Epithelial cell of esophagus (primary cell): ENCODE data around the gene HNF4A.

Experiments used
- DNase-seq: peaks from one replicate; pipeline ENCODE4 v3.0.0; 2010; ENCODE audit warnings: low read depth
- H3K4me3 ChIP-seq: 2 replicates; pipeline ENCODE4 v1.5.1; 2011; ENCODE audit warnings: mild to moderate bottlenecking, low read length, control low read depth
- TF ChIP-seq, protein P1 (sequence below): IDR thresholded peaks from 2 replicates; pipeline ENCODE4 v1.5.1; 2011; ENCODE audit warnings: low read depth, mild to moderate bottlenecking, low read length, control low read depth, inconsistent platforms; ENCODE audit not compliant: insufficient read depth; ENCODE audit errors: missing control alignments

HNF4A gene

DNA sequence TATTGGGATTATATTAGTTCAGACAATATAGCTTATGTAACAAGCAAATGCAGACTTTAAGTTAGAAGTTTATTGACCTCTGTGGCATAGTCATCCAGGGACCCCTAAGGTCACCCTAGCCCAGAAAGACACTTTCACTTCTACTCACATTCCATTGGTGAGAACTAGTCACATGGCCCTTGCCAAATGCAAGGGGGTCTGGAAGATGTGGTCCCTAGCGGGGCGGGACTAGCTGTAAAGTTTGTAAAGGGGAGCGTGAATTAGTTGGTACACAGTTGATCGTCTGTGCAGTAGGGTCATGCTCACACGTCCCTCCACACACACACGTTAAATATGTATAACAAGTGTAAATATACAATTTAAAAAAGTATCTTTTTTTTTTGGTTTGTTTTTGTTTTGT lies 9.3 kb downstream of the HNF4A start:
- no peak overlapping the region for H3K4me3 ChIP-seq
- TF ChIP-seq, protein P1, sequence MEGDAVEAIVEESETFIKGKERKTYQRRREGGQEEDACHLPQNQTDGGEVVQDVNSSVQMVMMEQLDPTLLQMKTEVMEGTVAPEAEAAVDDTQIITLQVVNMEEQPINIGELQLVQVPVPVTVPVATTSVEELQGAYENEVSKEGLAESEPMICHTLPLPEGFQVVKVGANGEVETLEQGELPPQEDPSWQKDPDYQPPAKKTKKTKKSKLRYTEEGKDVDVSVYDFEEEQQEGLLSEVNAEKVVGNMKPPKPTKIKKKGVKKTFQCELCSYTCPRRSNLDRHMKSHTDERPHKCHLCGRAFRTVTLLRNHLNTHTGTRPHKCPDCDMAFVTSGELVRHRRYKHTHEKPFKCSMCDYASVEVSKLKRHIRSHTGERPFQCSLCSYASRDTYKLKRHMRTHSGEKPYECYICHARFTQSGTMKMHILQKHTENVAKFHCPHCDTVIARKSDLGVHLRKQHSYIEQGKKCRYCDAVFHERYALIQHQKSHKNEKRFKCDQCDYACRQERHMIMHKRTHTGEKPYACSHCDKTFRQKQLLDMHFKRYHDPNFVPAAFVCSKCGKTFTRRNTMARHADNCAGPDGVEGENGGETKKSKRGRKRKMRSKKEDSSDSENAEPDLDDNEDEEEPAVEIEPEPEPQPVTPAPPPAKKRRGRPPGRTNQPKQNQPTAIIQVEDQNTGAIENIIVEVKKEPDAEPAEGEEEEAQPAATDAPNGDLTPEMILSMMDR, result no peak
- DNase-seq, result no peak

DNA sequence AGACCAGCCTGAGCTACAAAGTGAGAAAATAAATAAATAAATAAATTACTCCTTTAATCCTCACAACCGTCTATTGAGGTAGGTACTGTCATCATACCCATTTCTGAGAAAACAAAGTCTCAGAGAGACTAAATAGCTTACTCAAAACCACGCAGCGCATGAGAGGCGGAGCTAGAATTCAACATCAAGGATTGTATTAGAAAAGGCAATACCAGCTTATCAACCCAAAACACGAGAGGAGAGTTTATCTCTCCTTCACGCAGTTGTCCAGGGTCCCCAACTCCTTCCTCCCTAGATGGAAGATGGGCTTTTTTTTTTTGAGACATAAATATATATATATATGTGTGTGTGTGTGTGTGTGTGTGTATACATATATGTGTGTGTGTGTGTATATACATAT lies 12.2 kb downstream of the HNF4A start:
- no peak for DNase-seq
- TF ChIP-seq, protein P1, result no peak
- no peak overlapping the region for H3K4me3 ChIP-seq

DNA sequence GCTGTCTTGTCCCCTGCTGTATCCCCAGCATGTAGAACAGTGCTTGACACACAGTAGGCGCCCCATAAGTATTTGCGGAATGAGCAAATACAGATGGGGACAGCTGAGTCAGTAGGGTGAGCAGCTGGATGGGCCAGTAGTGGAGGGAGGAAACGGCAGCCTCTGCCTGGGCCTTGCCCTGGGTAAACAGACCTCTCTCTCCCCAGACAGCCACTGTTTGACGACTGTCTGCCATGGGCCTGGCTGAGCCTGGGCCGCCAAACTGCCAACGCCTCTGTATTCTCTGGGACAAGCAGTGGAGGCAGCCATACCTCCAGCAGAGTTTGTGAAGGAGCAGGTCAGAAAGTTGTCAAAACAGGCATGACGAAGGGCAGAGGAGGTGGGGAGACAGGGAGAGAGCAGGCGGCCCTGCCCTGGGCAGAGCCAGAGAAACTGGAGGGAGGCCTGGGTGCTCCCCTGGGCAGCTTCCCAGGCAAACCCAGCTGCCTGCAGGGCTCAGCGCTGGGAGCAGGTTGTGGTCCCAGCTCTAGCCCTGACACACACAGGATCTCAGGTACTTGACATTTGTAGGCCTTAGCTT lies 15.2 kb downstream of the HNF4A start:
- no peak overlapping the region for H3K4me3 ChIP-seq
- peak; percentile 24 for DNase-seq
- TF ChIP-seq, protein P1, result no peak

DNA sequence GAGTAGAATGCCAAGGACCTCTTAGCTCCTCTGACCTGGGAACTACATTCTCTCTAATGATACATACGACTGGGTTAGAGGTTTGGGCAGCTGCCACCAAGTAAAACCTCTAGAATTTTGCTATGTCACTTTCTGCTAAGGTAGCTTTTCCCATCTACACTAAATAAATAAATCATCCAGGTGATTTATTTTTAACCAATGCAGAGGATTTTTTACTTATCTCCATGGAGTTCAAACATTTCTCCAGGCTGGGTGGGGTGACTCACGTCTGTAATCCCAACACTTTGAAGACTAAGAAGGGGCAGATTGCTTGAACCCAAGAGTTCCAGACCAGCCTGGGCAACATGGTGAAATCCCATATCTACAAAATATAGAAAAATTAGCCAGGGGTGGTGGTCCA lies 27.1 kb downstream of the HNF4A start:
- DNase-seq, result no peak
- TF ChIP-seq, protein P1, result no peak

DNA sequence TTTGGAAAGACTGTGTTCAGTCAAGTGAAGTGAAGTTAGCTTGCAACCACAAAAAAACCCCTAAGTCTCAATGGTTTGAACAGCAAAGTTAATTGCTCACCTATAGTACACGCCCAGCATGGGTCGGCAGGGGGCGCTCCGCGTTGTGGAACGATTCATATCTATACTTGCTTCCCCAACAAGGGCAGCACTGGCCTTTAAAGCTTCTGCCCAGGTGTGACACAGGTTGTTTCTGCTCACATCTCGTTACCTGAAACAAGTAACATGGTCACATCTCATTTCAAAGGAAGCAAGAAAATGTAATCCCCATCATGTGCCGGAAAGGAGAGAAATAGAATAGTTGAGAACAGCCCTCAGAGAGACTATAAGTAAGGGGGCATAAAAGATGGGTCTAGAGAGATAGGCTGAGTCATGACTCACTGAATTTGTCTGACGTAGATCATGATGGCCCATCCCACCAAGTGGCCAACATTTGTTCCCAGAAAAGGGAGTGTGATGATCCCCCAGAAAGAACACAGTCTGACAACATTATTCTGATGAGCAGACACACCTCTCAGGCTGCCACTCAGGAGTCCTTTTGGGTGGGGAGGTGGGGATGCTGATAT lies 29.0 kb downstream of the HNF4A start:
- no peak overlapping the region for H3K4me3 ChIP-seq
- DNase-seq, result peak; percentile 71
- TF ChIP-seq, protein P1, result peak; percentile 94

More for the DNA sequence above, 27.1 kb downstream of the HNF4A start:
- H3K4me3 ChIP-seq, result no peak overlapping the region

DNA sequence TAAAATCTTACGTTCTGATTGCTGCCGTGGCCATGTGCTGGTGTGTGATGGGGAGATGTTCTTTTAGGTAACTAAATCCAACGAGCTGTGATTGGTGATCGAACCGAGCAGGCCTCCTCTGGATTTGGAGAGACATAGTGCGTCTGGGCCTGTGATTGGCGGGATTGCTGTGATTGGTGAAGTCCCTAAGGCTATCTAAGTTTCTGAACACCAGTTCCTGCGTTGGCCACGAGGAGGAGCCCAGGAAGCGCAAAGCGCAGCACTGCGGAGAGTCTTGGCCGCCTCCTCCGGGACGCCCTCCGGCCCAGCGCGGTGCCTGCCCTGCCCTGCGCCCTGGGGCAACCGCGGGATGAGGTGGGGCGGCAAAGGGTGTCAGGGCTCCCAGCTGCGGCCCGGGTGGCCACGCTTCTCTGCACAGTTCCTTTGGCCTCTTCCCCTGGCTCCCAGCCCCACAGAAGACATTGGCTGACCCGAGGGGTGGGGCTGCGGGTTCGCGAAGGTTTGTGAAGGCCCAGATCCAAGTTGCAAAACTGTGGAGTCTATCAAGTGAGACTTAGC lies 33.0 kb downstream of the HNF4A start:
- TF ChIP-seq, protein P1, result peak; percentile 78
- peak; percentile 81 for DNase-seq
- no peak overlapping the region for H3K4me3 ChIP-seq
